Activated naive CD4-positive, alpha-beta T cell treated with anti-CD3 and anti-CD28 coated beads, Interleukin-2, amount 50 U/mL, for 16 hours (primary cell): ENCODE data around the gene FAM83C.

Experiments used
- DNase-seq: peaks from one replicate; pipeline ENCODE4 v3.0.0-alpha.2; 2020

The FAM83C gene

GRCh38 chr20:35298264-35298663, 6.0 kb upstream of the FAM83C start:
- DNase-seq: no peak

DNA sequence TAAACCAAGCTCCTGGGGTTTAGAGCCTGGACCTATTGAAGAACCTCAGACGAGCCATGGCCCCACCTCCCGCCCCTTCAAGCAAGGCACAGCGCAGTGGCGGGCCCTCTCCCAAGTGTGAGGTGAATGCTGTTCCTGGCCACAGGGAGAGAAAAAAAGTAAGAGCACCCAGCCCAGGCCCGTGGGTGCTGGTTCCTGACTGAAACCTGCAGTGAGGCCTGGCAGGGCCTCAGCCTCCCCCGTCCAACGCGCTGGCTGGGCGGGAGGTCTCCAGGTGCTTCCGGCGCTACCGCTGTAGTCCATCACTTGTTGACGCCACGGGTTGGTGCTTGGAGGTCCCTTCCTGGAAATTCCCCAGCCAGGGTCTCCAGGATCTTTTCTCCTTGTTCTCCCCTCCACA, 5.5 kb upstream of the FAM83C start:
- DNase-seq: no peak

- no peak for DNase-seq
These were observed 4.9 kb upstream of the FAM83C start for GRCh38 chr20:35297155-35297554.

DNA sequence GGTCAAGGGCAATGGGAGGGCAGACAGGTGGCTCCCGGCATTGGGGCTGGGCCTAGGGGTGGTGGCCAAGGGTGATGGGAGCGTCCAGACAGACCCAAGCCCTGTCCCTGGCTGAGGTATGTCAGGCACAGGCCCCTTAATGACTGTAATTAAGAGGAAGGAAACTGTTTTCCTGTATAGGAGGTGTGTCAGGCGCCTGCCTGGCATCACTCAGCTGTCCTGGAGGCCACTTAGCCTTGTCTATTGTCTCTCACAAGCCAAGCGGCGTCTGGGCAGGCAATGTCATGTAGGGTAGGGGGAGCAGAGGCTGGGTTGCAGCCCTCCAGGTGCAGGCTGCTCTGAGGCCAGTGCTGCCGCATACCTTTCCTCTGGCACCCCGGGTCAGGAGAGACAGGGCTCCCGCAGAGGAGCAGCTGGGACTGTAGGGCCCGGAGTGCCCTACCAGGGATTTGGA, 3.9 kb upstream of the FAM83C start:
- no peak for DNase-seq

DNA sequence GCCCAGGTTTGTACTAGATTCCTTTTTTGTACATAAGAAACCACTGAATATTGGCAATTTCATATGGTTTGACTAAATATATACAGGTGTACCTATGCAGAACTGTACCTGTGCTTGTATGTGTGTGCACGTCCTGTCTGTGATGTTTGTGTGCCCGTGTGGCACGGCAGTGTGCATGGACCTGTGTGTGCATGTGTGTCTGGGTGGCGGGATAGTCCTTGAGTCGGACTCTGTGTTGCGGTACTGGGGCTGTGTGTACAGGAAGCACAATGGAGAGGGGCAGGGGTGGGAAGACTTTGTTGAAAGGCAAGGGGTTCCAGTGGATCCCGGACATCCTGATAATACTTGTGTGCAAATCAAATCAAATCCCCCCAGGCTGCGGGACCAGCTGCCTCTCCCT, 3.4 kb upstream of the FAM83C start:
- no peak for DNase-seq

DNA sequence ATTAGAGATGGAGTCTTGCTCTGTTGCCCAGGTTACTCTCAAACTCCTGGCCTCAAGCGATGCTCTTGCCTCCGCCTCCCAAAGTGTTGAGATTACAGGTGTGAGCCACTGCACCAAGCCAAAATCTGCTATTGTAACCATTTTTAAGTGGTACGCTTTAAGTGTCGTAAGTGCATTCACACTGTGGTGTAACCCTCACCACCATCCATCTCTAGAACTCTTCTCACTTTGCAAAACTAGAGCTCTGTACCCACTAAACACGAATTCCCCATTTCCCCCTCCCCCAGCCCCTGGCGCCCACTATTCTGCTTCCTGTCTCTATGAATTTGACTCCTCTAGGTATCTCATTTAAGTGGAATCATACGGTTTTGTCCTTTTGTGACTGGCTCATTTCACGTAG, 2.8 kb upstream of the FAM83C start:
- no peak for DNase-seq

GRCh38 chr20:35294293-35294685, 2.1 kb upstream of the FAM83C start:
- no peak for DNase-seq

GRCh38 chr20:35293303-35294292, 1.4 kb upstream of the FAM83C start:
- no peak for DNase-seq

GRCh38 chr20:35292504-35293285, 470 bp upstream of the FAM83C start:
- DNase-seq: no peak

DNA sequence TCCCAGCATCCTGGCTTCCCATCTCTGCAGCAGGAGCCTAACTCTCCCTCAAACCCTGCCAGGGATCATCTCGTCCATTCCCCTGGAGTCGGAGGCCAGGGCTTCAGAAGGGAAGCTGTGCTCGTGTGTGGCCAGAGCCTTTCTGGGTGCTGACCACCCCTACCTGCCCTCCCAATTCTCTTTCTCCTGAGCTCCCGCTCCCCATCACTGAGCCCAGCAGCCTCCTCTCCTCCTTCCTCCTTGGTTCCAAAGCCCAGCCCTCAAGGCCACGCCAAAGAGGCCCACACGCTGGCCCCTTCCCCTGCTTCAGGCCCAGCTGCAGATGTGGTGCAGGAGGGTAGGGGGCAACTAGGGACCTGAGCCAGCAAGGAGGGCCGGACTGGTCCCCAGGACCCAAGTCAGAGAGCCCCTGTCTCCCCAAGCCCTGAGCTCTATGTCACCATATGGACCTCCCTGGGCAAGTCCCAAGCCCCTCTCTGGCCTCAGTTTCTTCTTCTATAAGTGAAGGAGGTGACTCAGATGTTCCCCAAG, 1.3 kb downstream of the FAM83C start:
- DNase-seq: no peak

GRCh38 chr20:35290186-35290886, 1.9 kb downstream of the FAM83C start:
- DNase-seq: no peak

DNA sequence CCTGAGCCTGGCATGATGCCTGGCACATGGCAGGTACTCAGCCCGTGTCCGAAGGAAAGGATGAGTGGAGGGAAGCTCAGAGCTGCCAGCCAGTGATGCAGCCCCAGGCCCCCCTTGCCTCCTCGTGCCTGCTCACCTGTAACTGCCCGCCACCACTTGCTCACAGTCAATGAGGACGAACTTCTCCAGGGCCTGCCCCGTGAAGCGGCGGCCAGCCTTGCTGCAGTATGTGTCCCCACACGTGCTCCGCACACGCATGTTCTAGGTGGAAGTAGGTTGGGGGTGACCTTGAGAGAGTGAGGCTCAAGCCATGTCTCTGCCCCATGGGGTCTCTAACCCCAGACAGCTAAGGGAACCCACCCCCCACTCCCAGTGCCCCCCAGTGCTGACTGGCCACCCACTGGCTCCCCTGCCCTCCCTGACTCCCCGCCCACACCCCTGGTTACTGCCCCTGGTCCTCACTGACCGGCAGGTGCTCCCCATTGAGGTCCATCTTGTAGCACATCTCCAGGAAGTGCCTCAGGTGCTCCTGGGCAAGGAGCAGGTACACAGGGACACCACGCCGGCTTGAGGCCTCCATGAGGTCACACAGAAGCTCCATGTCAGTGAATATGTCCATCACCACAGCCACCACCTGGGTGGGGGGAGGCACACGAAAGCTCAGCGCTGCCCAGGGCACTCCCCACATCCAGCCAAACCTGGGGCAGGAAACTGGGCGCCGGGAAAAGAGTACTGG, 3.7 kb downstream of the FAM83C start:
- no peak for DNase-seq

GRCh38 chr20:35287509-35288324, 4.5 kb downstream of the FAM83C start:
- no peak for DNase-seq

DNA sequence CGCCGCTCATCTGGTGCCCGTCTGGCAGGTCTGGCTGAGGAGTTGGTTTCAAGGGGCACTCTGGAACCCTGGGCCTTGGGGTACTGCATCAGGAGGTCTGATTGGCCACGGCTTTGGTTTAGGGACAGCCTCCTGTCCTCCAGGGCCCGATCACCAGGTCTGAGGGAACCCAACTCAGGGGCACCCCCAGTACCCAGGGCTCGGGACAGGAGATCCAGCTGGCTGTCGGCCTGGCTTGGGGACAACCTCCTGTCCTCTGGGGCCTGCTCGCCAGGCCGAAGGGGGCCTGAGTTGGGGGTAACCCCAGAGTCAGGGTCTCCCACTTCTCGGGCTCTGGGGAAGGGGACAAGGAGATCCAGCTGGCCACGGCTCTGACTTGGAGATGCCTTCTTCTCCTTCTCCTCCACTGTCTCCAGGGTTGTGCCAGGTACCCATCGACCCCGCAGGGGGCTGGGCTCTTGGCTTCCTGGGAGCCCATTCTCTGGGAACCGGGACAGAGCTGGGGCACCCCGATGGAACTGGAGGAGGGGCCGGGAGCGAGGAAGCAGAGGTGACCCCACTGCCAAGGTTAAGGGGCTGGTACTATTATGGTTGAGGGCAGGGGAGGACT, 5.2 kb downstream of the FAM83C start:
- no peak for DNase-seq

DNA sequence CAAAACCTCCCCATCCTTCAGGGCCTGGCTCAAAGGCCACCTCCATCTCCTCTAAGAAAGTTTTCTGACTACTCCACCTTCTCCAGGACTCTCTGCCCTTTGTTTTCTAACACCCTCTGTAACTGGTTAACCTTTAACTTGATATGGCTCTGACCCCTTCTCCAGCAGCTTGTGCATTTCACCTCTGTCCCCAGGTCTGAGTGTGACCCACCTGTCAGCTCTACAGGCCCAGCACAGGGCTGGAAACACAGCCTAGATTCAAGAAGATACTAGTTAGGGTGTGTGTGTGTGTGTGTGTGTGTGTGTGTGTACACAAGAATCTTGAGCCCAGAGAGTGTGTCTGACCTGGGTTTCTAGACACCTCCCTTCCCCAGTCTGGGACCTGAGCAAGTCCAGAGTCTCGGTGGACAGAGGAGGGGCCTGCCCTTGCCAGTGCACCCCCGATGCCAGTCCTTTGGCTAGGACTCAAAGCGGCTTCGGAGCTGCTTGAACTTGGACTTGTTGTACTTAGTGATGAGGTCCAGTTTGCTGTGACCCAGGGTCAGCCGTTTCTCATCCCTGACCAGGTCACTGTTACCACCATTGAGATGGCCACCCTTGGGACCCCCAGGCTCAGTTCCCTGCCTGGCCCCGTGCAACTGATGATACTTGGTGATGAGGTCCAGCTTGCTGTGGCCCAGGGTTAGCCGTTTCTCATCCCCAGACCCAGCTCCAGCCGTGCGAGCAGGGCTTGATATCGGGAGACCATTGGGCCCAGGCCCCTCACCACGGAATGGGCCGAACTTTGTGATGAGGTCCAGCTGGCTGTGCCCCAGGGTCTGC, 5.9 kb downstream of the FAM83C start:
- DNase-seq: no peak

GRCh38 chr20:35285806-35286076, 6.5 kb downstream of the FAM83C start:
- DNase-seq: no peak

- DNase-seq: no peak
These were observed 7.0 kb downstream of the FAM83C start for GRCh38 chr20:35284992-35285805.

DNA sequence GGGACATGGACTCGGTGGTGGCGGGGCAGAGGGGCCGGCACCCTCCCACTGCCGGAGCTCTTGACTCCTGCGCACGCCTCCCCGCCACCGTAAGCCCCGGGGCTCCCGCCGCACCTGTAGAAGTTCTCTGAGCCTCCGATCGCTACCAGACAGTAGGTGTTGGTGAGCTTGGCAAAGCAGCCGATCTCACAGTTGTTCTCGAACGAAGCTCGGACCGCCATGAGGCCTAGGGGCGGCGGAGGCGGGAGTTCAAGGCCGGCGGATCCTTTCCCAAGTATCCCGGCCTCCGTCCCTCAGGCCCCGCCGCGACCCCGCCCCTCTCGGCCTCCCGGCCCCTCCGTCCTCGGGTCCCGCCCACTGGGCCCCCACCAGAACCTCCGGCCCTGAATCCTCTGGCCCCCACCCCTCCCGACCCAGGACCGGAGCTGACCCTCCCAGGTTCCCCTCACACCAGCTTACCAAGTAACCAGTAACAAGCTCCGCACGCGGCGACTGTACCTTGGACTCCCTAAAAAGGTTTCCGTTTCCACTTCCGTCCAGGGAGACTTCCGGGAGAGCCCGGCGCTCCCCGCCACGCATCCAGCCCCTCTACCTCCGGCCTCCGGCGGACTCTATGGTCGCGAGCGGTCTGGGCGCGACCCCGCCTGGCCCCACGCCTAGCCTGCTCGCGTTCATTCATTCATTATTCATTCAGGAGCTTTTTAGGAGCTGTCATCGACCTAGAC, 7.8 kb downstream of the FAM83C start, which contains the start of gene EIF6:
TSS of gene EIF6 (minus strand) at position 506 of the 725 bp plus-strand sequence. CDS start at position 221, 285 bp downstream.
- peak; percentile 79 for DNase-seq
